ENCODE data around the gene TARBP1.
"Not testable (repeated sequence)": the region's sequence is repeated elsewhere in the genome, so short reads cannot be mapped to it uniquely, and the experiment has no call there.

The TARBP1 gene

DNA sequence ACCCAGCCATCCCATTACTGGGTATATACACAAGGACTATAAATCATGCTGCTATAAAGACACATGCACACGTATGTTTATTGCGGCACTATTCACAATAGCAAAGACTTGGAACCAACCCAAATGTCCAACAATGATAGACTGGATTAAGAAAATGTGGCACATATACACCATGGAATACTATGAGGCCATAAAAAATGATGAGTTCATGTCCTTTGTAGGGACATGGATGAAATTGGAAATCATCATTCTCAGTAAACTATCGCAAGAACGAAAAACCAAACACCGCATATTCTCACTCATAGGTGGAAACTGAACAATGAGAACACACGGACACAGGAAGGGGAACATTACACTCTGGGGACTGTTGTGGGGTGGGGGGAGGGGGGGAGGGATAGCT, 79.5 kb downstream of the TARBP1 start:
- not testable (repeated sequence) for H3K27me3 ChIP-seq (ENCODE audit: control insufficient read depth, insufficient read depth, low read length); H3K27ac ChIP-seq (ENCODE audit: low read length); H3K4me1 ChIP-seq (ENCODE audit: control insufficient read depth, low read depth, low read length); H3K9ac ChIP-seq (ENCODE audit: low read length); H3K4me3 ChIP-seq (ENCODE audit: low read length); H3K9me3 ChIP-seq (ENCODE audit: control insufficient read depth, low read depth, low read length); H3K36me3 ChIP-seq (ENCODE audit: control insufficient read depth, low read depth, low read length)

DNA sequence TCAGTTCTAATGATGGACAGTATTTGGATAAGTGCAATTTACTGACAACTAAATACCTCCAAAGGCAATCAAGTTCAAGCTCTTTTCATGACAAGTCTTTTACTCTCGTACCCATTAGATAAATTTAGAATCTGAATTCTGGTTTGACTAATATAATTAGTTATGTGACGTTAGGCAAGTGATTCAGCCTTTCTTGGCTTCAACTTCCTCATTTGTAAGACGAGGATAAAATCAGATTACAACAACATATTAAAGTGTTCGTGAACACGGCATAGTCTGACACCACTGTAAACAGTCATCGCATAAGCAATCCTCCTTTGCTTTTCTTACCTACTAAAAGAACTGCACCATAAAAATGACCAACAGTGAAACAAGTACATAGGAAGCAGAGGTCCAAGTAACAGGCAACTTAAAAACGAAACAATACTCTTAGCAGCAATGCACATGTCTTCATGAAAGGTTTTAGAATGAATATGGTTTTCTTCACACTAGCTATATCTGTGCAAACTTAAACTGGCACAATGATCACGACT, 80.1 kb downstream of the TARBP1 start:
- no peaks in the 10 kb centered on the region for H3K4me1 ChIP-seq (ENCODE audit: control insufficient read depth, low read depth, low read length)

DNA sequence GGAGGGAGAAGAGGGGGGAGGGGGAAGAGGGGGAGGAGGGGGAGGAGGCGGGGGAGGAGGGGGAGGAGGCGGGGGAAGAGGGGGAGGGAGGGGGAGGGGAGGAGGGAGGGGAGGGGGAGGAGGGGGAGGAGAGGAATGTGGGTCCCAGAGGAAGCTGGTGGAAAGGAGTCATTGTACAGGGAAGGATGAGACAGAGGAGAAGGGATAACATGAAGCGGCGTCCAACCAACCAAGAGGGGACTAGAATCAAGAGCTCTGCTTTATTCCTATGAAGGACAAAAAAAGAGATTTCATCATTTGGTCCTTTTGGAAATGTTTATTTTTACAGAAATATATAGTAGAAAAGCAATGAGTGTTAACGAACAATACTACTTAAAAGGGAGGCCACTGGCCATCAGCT, 81.2 kb downstream of the TARBP1 start:
- H3K27ac ChIP-seq (ENCODE audit: low read length), result no peak overlapping the region
- no peaks in the 10 kb centered on the region for H3K9me3 ChIP-seq (ENCODE audit: control insufficient read depth, low read depth, low read length)
- H3K9ac ChIP-seq (ENCODE audit: low read length), result no peak overlapping the region
- peaks cover 10% of the 10 kb centered on the region for H3K36me3 ChIP-seq (ENCODE audit: control insufficient read depth, low read depth, low read length)
- no peaks in the 10 kb centered on the region for H3K4me1 ChIP-seq (ENCODE audit: control insufficient read depth, low read depth, low read length)
- H3K27me3 ChIP-seq (ENCODE audit: control insufficient read depth, insufficient read depth, low read length), result no peaks in the 10 kb centered on the region
- no peak overlapping the region for H3K4me3 ChIP-seq (ENCODE audit: low read length)

More for the DNA sequence above, 80.1 kb downstream of the TARBP1 start:
- Histone ChIP-seq H3K9me3 (ENCODE audit: control insufficient read depth, low read depth, low read length) (no peaks in the 10 kb centered on the region), H3K9ac (ENCODE audit: low read length) (no peak overlapping the region), H3K27me3 (ENCODE audit: control insufficient read depth, insufficient read depth, low read length) (no peaks in the 10 kb centered on the region), H3K4me3 (ENCODE audit: low read length) (no peak overlapping the region), H3K27ac (ENCODE audit: low read length) (no peak overlapping the region), H3K36me3 (ENCODE audit: control insufficient read depth, low read depth, low read length) (peaks cover 4% of the 10 kb centered on the region)

DNA sequence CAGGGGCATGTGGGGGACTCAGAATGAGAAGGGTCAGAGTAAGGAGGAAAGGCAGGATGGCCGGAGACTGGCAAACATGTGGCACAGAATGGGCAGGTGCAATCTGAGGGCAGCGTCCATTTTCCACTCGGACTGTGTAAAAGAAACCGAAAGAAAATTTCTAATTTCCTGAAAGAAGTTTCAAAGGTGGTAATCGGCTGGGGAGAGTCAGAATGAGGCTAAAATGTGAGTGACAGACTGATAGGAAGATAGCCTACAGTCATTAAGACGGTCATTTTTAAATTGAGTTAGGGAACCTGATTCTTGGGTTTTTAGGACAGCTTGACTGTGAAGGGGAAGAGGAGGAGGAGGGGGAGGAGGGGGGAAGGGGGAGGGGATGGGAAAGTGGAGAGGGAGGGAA, 82.1 kb downstream of the TARBP1 start:
- Histone ChIP-seq H3K9me3 (ENCODE audit: control insufficient read depth, low read depth, low read length) (no peaks in the 10 kb centered on the region), H3K4me3 (ENCODE audit: low read length) (no peak overlapping the region), H3K27ac (ENCODE audit: low read length) (no peak overlapping the region), H3K4me1 (ENCODE audit: control insufficient read depth, low read depth, low read length) (no peaks in the 10 kb centered on the region), H3K9ac (ENCODE audit: low read length) (no peak overlapping the region), H3K27me3 (ENCODE audit: control insufficient read depth, insufficient read depth, low read length) (no peaks in the 10 kb centered on the region), H3K36me3 (ENCODE audit: control insufficient read depth, low read depth, low read length) (peaks cover 15% of the 10 kb centered on the region)

DNA sequence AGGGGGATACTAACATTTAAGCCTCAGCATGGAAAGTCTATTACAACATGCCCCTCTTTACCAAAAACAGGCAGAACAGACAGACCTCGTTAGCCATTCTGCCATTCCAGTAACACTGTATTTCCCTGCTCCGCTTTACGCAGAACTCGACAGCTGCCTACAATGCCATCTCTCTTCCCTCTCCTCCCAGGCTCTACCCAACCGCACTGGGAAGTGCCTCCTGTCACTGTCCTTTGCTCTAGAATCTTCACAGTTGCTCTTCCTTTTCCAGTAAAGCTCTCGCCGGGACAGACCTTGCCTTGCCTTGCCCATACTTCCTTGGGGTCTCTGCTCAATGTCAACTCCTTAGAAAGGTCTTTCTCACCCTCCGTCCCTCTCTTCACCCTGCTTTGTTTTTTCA, 82.9 kb downstream of the TARBP1 start:
- no peaks in the 10 kb centered on the region for H3K9me3 ChIP-seq (ENCODE audit: control insufficient read depth, low read depth, low read length)
- no peaks in the 10 kb centered on the region for H3K4me1 ChIP-seq (ENCODE audit: control insufficient read depth, low read depth, low read length)
- H3K36me3 ChIP-seq (ENCODE audit: control insufficient read depth, low read depth, low read length), result peaks cover 16% of the 10 kb centered on the region
- no peak overlapping the region for H3K4me3 ChIP-seq (ENCODE audit: low read length)
- no peak overlapping the region for H3K27ac ChIP-seq (ENCODE audit: low read length)
- H3K27me3 ChIP-seq (ENCODE audit: control insufficient read depth, insufficient read depth, low read length), result no peaks in the 10 kb centered on the region
- H3K9ac ChIP-seq (ENCODE audit: low read length), result no peak overlapping the region

DNA sequence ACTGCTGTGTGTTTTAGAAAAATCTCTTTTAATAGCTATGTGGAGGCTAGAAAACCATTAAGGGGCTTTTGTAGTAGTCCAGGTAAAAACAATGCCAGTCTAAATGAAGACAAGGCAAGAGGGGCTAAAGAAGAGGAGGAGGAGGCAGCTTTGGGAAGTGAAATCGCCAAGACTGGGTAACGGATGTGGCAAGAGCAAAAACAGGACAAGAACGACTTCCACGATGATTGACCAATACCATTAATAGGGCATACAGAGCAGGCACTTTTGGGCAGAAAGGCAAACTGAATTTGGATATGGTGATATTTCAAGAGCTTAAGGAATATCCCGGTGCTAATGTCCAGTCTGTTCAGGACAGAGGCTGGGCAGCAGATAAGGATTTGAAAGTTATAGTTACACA, 83.7 kb downstream of the TARBP1 start:
- Histone ChIP-seq H3K4me1 (ENCODE audit: control insufficient read depth, low read depth, low read length) (no peaks in the 10 kb centered on the region), H3K9ac (ENCODE audit: low read length) (no peak overlapping the region), H3K27me3 (ENCODE audit: control insufficient read depth, insufficient read depth, low read length) (no peaks in the 10 kb centered on the region), H3K4me3 (ENCODE audit: low read length) (no peak overlapping the region), H3K36me3 (ENCODE audit: control insufficient read depth, low read depth, low read length) (peaks cover 11% of the 10 kb centered on the region), H3K27ac (ENCODE audit: low read length) (no peak overlapping the region), H3K9me3 (ENCODE audit: control insufficient read depth, low read depth, low read length) (no peaks in the 10 kb centered on the region)

DNA sequence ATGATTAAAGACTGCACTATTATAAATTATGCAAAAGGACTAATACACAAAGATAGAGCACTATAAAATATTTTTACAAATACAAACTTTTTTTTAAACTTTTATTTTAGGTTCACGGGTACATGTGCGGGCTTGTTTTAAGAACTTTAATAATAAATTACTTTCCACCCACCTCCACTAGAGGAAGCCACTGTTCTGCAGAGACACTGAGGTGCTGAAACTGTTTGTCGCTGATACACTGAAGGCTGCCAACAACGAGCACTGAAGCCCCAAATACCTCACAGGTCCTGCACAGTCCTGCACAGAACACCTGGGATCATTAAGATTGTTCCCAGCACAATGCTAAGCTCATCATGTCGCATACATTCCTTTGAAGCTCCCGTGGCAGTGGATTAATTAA, 85.8 kb downstream of the TARBP1 start:
- Histone ChIP-seq H3K9ac (ENCODE audit: low read length) (no peak overlapping the region), H3K4me3 (ENCODE audit: low read length) (no peak overlapping the region), H3K9me3 (ENCODE audit: control insufficient read depth, low read depth, low read length) (no peaks in the 10 kb centered on the region), H3K36me3 (ENCODE audit: control insufficient read depth, low read depth, low read length) (peaks cover 11% of the 10 kb centered on the region), H3K4me1 (ENCODE audit: control insufficient read depth, low read depth, low read length) (no peaks in the 10 kb centered on the region), H3K27me3 (ENCODE audit: control insufficient read depth, insufficient read depth, low read length) (no peaks in the 10 kb centered on the region), H3K27ac (ENCODE audit: low read length) (no peak overlapping the region)

DNA sequence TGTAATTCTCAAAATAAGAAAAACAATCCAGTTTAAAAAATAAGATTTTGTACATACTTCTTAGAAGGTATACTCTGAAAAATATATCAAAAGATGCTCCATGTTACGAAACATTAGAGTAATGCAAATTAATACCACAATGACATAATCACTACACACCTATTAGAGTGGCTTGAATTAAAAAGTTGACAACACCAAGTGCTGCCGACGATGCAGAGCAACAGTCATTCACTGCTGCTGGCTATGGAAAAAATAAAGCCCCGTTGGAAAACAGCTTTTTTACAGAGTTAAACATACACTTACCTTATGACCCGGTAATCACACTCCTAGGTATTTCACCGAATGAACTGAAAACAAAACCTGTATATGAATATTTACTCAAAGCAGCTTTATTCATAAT, 90.9 kb downstream of the TARBP1 start:
- H3K27ac ChIP-seq (ENCODE audit: low read length), result no peak overlapping the region
- no peaks in the 10 kb centered on the region for H3K4me1 ChIP-seq (ENCODE audit: control insufficient read depth, low read depth, low read length)
- H3K9me3 ChIP-seq (ENCODE audit: control insufficient read depth, low read depth, low read length), result no peaks in the 10 kb centered on the region
- no peaks in the 10 kb centered on the region for H3K27me3 ChIP-seq (ENCODE audit: control insufficient read depth, insufficient read depth, low read length)
- no peak overlapping the region for H3K4me3 ChIP-seq (ENCODE audit: low read length)
- peaks cover 13% of the 10 kb centered on the region for H3K36me3 ChIP-seq (ENCODE audit: control insufficient read depth, low read depth, low read length)
- no peak overlapping the region for H3K9ac ChIP-seq (ENCODE audit: low read length)

DNA sequence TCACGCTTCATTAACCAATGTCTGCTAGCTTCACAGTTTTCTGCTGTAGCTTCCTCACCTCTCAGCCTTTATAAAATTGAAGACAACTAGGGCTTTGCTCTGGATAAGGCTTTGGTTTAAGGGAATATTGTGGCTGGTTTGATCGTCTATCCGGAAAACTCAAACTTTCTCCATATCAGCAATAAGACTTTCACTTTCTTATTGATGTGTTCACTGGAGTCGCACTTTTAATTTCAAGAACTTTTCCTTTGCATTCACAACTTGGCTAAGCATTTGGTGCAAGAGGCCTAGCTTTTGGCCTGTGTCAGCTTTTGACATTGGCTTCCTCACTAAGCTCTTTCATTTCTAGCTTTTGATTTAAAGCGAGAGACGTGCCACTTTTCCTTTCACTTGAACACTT, 92.9 kb downstream of the TARBP1 start:
- Histone ChIP-seq H3K9me3 (ENCODE audit: control insufficient read depth, low read depth, low read length) (no peaks in the 10 kb centered on the region), H3K27ac (ENCODE audit: low read length) (no peak overlapping the region), H3K4me3 (ENCODE audit: low read length) (no peak overlapping the region), H3K9ac (ENCODE audit: low read length) (no peak overlapping the region), H3K36me3 (ENCODE audit: control insufficient read depth, low read depth, low read length) (peaks cover 7% of the 10 kb centered on the region), H3K4me1 (ENCODE audit: control insufficient read depth, low read depth, low read length) (no peaks in the 10 kb centered on the region), H3K27me3 (ENCODE audit: control insufficient read depth, insufficient read depth, low read length) (no peaks in the 10 kb centered on the region)

DNA sequence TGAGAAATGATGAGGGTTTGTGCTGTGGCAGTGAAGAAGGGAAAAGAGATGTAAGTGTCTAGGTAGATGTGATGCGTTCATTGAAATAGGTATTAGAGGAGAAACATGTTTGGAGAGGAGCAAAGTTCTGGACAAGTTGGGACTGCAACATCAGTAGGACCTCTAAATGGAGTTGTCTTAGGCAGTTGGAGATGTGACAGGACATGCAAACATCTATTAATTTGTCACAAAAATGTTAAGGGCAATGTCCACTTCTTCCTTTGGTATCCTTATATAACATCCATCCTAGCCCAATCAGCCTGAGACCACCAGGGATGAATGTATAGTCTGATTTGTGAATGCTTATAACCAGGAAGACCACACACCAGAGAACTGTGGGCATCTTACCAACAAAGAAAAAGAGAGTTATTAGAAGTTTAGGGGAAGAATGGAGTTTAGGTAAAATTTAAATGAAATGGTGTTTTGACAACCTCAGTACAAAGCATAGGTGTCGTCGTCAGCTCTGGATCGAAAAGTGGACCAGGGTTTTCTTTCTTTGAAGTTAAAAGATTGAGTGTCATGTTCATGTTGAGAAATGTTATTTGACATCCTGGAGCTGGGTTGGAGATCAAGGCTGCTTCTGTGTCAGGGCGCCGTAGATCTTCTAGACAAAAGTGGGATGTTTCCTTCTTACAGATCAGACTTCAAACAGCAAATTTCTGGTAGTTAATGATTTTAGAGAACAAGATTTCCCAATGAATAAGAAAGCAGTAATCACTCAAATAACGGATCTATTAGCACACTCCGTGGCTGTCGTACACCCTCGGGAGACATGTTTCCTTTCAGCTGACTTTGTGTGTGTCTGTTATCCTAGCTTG, 97.1 kb downstream of the TARBP1 start:
- no peak overlapping the region for H3K27ac ChIP-seq (ENCODE audit: low read length)
- H3K9ac ChIP-seq (ENCODE audit: low read length), result no peak overlapping the region
- no peaks in the 10 kb centered on the region for H3K4me1 ChIP-seq (ENCODE audit: control insufficient read depth, low read depth, low read length)
- no peaks in the 10 kb centered on the region for H3K27me3 ChIP-seq (ENCODE audit: control insufficient read depth, insufficient read depth, low read length)
- peaks cover 37% of the 10 kb centered on the region for H3K36me3 ChIP-seq (ENCODE audit: control insufficient read depth, low read depth, low read length)
- H3K9me3 ChIP-seq (ENCODE audit: control insufficient read depth, low read depth, low read length), result no peaks in the 10 kb centered on the region
- no peak overlapping the region for H3K4me3 ChIP-seq (ENCODE audit: low read length)

DNA sequence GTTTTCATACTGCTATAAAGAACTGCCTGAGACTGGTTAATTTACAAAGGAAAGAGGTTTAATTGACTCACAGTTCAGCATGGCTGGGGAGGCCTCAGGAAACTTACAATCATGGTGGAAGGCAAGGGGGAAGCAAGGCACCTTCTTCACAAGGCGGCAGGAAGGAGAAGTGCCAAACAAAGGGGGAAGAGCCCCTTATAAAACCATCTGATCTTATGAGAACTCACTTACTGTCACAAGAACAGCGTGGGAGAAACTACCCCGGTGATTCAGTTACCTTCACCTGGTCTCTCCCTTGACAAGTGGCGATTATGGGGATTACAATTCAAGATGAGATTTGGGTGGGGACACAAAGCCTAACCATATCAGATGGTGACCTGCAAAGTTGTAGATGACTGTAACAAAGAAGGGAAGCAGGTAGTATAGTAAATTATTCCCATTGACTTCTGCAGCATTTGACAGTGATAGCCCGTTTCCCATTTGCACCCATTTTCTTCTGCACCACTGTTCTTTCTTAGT, 99.3 kb downstream of the TARBP1 start:
- not testable (repeated sequence) for H3K4me3 ChIP-seq (ENCODE audit: low read length)
- H3K36me3 ChIP-seq (ENCODE audit: control insufficient read depth, low read depth, low read length), result peaks cover 52% of the 10 kb centered on the region

DNA sequence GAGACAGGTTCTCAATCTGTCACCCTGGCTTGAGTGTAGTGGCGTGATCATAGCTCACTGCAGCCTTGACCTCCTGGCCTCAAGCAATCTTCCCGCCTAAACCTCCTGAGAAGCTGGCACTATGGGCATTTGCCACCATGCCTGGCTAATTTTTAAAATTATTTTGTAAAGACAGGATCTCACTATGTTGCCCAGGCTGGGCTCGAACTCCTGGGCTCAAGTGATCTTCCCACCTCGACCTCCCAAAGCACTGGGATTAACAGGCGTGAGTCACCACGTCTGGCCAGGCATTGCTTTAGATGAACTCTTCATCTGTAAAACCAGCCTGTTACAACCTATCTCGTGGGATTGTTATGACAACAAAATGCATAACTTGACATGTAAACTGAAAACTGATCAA, 103.3 kb downstream of the TARBP1 start:
- Histone ChIP-seq H3K9me3 (ENCODE audit: control insufficient read depth, low read depth, low read length) (no peaks in the 10 kb centered on the region), H3K27ac (ENCODE audit: low read length) (no peak overlapping the region), H3K36me3 (ENCODE audit: control insufficient read depth, low read depth, low read length) (peaks cover 45% of the 10 kb centered on the region), H3K9ac (ENCODE audit: low read length) (no peak overlapping the region), H3K4me3 (ENCODE audit: low read length) (no peak overlapping the region), H3K27me3 (ENCODE audit: control insufficient read depth, insufficient read depth, low read length) (no peaks in the 10 kb centered on the region), H3K4me1 (ENCODE audit: control insufficient read depth, low read depth, low read length) (peaks cover 4% of the 10 kb centered on the region)

More for the DNA sequence above, 99.3 kb downstream of the TARBP1 start:
- H3K4me1 ChIP-seq (ENCODE audit: control insufficient read depth, low read depth, low read length); H3K9me3 ChIP-seq (ENCODE audit: control insufficient read depth, low read depth, low read length); H3K9ac ChIP-seq (ENCODE audit: low read length); H3K27me3 ChIP-seq (ENCODE audit: control insufficient read depth, insufficient read depth, low read length); H3K27ac ChIP-seq (ENCODE audit: low read length): not testable (repeated sequence)
